HG03354 (cell line): ENCODE measurements around the gene SLC2A4.
"Not testable (repeated sequence)": the region's sequence is repeated elsewhere in the genome, so short reads cannot be mapped to it uniquely, and the experiment has no call there.

Experiments used
- ATAC-seq: cut with Tn5 transposase; IDR thresholded peaks from one replicate; pipeline ENCODE4 v1.9.1; 2021; ENCODE audit warnings: mild to moderate bottlenecking; ENCODE audit not compliant: unreplicated experiment, poor library complexity, severe bottlenecking

The SLC2A4 gene

DNA sequence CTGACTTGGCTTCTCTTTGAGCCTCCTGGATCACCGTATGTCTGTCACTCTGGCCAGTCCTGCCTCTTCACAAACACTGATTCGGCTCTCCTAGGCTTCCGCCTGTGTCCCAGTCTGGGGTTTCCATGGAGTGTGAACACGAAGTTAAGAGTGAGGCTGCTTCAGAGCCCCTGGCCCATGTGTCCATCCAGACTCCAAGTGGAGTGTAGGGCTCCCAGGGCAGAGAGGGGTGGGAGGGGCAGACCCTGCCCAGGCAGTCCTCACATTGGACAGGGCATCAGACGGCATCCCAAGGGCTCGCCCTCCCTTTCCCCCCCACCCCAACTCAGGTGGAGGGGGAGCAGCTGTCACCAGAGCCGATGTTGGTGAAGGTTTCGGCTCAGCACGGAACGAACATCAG lies 37.7 kb upstream of the SLC2A4 start:
- ATAC-seq, result not testable (repeated sequence)

DNA sequence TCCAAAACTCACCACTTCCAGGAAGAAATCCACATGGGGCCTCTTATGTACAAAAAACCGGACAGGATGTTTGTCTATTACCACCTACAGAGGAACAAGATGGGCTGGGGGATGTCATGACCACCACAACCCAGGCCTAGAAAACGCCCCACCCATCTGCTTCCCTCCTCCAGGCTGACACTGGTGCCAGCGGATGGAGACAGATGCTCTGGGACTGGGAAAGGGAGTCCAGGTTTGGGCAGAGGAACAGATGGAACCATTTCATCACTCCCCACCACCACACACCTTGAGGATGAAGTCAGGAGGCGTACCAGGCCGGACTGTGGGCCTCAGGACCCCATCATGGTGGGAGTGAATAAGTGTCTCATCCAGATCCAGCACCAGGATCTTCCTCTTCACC lies 34.7 kb upstream of the SLC2A4 start:
- ATAC-seq, result no peak

DNA sequence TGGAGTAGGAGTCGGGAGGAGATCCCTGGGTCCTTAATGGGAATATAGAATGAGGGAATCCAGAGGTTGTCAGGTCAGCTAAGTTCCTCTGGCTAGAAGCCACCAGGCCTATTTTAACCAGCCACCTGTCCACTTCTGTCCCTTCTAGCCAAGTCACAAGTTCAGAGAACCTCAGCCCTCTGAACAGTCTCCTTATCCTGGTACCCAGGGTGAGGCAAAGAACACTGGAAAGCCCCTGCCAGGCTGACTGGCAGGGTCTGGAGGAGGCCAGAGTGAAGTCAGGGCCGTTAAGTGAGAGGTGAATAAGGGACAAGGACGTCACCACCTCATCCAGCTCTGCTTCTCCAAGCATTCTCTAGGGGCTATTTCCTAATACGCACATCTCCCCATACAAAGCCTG lies 32.7 kb upstream of the SLC2A4 start:
- no peak for ATAC-seq

DNA sequence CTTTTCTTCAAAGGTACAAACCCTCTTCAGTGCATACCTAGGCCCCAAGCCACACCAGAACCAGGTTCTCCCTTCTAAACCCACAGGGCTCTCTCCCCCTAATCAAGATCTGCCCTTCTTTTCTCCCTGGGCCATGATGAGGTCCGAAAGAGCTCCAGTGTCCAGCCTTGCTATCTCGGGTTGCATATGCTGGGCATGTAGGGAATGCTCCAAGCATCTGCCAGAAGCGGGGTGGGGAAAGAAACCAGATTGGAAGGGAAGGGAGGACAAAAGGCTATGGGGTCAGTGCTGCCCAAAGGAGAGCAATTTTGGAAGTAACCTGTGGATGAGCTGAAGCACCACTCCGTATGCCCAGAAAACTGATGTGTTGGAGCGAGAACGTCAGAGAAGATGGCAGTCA lies 32.3 kb upstream of the SLC2A4 start:
- no peak for ATAC-seq

DNA sequence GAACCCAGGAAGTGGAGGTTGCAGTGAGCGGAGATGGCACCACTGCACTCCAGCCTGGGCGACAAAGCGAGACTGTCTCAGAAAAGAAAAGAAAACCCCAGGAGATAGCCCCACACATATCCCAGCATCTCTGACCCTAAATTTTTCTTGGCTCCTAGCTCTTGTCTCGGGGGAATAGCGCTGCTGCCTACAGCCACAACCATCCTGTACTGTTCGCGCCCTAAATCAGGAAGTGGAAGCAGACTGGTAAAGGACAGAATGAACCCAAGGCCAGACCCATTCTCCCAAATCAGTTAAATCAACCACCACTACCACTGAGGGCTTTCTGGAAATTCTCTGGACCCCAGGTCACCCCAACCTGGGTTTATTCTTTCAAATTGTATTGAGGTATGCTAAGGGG lies 31.7 kb upstream of the SLC2A4 start:
- ATAC-seq, result no peak

DNA sequence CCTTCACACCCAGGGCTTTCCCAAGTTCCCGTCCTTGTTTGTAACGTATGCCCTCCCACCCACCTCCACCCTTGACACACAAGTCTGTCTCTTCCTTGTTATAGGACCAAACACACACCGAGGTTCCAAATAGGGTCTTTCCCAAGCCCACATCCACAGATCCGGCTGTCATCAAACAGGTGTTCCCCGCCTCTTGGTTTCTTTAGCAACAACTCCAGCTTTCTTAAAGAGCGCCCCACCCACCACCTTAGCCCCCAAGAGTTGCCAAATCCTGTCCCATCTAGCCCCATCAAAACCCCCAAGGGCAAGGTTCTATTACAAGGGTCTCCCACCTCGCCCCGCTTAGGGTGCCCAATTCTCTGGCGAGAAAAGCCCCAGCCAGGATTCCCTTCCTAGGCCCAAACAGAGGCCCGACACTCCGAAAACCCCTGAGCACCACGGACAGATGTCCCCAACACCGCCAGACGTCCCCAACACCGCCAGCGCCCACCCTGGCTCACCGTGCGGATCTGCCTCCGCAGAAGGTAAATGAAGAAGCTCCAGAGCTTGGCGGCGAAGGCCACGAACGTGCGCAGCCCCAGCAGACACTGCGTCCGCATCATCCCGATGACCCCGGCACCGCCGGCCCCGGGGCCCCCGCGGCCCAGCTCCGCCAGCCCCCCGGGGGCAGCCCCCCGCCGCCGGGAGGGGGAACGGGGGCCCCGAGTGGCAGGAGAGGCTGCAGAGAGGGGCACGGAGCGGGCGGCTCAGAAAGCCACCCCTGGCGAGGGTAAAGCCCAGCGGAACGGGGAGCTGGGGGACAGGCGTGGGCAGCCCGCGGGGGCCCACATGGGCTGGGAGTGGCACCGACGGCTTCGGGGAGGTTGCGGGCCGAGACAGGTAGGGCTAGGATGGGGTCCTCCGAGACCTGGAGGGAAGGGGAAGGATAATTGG lies 30.6 kb upstream of the SLC2A4 start:
- no peak for ATAC-seq

DNA sequence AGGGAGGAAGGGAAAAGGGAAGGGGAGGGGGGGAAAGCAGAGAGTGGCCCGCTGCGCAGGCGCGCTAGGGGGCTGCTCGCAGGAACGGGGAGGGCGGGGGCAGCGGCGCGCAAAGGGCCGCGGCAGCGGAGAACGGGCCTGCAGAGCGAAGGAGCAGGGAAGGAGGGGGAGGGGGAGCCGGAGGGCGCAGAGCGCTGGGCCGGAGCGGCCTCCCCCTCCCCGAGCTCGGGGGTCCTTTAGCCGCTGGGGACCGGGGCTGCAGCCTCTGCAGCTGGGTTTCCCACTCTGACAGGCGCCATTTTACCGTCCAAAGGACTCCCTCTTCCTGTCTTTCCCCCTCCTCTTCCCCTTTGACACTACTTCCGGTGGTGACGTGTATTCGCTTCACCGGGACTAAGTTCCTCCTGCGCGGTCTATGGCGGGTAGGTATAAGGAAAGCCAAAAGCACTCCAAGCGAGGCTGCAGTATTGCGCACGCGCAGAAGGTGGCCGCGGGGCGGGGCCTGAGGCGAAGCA lies 29.8 kb upstream of the SLC2A4 start, which contains the start of gene CTDNEP1:
Gene CTDNEP1, minus strand, starts transcription at position 74 of the 515 bp plus-strand sequence. CDS start 438 bp downstream, outside the sequence.
- peak; percentile 88 for ATAC-seq

DNA sequence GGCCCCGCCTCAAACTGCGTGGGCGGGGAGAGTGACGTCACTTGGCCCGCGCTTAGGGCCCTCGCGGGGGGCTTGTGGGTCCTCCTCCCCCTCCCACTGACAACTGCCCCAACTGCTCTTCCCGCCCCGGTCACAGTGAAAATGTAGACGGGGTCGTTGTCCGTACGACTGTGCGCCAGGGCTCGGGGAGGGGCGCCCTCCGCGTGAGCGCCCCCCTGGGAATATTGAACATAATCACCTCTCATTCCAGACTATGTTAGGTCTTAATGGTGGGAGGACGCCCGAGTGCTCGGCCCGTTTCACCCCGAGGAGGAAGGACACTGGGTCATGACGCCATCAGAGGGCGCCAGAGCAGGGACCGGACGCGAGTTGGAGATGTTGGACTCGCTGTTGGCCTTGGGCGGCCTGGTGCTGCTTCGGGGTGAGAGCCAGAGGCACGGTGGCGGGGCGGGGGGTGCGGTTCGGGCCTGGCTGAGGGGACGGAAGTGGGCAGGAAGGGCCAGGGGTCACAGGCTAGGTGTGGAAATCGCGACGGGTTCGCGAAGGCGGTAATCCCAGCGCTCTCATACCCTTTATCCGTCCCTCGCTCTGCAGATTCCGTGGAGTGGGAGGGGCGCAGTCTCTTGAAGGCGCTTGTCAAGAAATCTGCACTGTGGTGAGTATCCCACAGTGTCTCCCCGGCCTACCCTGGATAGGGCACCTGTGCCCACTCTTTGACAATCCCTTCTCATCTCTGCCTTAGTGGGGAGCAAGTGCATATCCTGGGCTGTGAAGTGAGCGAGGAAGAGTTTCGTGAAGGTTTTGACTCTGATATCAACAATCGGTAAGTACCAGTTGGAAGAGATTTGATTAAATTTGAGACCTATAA lies 29.1 kb upstream of the SLC2A4 start, which contains the start of gene ELP5:
Gene ELP5, plus strand, starts transcription at position 40 of the 868 bp plus-strand sequence. Its CDS starts 336 bp downstream, at position 376.
- ATAC-seq, result peak; percentile 63

DNA sequence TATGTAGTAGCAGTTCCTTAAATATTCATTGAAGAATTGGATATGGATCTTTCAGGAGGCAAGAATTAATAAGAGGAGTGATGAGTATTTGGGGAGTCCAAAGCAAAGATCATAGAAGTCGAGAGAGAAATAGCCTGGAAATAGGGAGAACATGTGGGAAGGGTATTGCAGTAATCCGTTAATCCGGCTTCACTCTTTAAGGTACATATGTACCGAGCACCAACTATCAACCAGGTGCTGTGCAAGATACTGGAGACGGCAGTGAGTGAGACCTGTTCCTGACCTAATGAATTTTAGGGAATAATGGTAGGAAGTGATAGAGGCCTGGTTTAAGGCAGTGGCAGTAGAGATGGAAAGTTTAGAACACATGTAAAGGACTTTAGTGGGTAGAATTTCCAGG lies 28.4 kb upstream of the SLC2A4 start:
- no peak for ATAC-seq

DNA sequence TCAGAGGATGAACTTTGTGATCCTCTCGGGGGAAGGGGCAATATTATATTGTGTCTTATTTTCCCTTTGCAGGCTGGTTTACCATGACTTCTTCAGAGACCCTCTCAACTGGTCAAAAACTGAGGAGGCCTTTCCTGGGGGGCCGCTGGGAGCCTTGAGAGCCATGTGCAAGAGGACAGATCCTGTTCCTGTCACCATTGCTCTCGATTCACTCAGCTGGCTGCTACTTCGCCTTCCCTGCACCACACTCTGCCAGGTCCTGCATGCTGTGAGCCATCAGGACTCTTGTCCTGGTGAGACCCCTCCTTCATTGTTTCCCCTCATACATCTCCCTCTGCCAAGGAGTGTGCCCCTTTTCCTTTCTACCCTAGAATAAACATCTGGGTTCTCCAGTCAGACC lies 27.0 kb upstream of the SLC2A4 start:
- no peak for ATAC-seq

DNA sequence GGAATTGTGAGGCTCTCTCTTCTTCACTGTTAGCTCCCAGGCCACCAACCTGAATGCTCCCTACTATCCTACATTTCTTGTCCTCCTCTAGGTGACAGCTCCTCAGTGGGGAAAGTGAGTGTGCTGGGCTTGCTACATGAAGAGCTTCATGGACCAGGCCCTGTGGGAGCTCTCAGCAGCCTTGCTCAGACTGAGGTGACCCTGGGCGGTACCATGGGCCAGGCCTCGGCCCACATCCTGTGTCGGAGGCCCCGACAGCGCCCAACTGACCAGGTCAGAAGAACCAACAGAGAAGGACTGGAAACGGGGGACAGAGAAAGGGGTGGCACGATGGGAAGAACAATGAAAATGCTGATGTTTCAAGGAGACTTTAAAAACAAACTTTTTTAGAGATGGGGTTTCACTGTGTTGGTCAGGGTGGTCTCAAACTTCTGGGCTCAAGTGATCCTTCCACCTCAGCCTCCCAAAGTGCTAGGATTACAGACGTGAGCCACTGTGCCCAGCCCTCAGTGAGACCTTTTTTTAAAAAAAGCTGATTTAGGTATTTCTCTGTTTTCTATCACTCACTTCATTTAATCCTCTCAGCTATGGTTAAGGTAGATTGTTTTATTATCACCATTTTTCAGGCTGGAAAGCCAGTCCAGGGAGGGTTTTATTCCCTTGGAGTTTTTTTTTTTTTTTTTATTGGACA lies 24.6 kb upstream of the SLC2A4 start:
- ATAC-seq, result no peak

DNA sequence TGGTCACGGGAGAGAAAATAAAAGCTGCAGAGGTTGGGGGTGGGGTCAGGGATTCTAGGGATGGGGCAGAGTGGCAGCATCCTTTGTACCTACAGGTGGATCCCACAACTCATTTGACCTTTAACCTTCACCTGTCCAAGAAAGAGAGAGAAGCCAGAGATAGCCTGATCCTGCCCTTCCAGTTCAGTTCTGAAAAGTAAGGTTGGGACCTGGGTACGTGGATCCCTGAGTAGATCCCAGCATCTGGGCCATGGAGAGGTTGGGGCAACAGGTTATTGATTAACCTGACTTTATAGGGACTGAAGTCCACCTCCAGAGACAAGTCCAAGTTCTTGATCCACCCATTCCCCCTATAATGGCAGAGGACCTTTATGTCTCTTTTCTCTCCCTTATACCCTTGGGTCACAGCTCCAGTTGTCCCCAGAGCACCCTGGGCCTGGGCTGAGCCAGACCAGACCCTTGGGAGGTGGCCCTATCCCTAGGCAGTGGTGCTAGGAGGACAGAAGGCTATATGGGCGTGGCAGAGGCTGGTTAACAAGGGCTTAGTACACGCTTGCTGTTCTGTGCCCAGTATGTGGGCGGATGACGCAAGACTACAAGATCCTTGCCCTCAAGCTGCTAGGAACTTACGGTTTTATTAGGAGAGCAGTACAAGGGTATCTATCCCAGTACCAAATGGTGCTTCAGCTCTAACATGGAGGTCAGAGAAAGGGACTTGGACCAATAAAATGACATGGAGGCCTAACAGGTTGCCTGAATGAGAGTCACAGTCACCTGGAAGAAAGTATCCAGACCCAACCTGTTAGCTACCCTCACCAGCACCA lies 22.6 kb upstream of the SLC2A4 start:
- no peak for ATAC-seq

DNA sequence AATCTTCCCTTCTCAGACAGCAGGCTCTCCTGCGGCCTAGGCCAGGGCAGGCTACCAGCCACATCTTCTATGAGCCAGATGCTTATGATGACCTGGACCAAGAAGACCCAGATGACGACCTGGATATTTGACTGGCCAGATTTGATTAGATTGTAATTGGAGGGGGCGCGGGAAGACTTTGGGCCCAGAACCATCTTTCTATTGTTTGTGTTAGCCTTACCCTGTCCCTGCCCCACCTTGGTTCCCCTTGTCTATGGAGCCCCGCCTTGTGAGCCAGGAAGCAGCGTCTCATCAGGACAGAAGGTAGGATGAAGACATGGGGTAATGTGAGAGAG lies 22.0 kb upstream of the SLC2A4 start:
- ATAC-seq, result no peak

DNA sequence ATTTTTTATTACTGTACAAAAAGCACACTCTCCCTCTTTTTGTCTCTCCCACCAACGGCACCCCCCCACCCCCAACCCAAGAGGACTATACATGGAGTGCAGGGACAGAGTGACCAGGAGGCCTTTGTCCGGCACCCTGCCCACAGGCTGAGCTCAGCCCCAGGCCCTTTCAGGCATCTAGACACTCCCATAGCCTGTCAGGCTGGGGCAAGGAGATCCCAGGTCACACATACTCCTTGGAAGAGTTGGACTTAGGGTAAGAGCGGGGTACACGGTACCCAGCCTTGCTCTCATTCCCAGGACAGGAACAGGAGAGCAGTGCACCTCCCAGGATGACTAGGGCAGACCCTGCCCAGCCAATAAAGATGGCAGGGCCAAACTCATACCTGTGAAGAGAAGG lies 21.4 kb upstream of the SLC2A4 start:
- ATAC-seq, result no peak

DNA sequence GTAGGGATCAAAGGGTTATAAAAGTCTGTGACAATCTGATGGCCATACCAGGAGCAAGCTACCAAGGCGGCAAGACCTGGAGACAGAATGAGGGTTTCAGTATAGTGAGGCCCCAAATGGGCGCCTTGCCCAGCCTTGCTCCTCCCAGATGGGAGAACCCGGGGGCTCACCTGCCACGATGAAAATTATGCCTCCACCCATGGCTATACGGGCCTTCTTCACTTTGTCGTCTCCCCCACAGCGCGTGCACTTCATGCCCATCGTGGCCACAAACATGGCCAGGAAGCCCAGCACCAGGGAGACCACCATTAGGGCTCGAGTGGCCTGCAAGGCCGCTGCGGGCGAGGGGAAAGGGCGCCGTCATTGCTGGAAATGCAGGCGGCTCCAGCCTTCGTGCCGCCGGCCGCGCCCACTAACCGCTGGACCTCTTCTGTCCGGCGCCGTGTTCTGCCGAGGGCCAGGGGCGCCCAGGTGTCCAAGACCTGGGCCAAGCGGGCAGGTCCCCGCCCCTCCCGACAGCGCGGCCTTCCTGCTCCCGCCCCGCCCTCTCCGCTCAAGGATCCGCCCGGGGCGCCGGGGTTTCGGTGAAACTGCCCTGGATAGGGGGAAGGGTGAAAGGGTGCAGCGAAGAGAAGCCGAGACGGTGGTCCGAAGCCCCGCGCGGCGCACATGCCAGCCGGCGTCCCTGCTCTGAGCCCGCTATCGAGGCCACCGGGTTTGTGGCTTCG lies 20.7 kb upstream of the SLC2A4 start:
- ATAC-seq, result no peak

DNA sequence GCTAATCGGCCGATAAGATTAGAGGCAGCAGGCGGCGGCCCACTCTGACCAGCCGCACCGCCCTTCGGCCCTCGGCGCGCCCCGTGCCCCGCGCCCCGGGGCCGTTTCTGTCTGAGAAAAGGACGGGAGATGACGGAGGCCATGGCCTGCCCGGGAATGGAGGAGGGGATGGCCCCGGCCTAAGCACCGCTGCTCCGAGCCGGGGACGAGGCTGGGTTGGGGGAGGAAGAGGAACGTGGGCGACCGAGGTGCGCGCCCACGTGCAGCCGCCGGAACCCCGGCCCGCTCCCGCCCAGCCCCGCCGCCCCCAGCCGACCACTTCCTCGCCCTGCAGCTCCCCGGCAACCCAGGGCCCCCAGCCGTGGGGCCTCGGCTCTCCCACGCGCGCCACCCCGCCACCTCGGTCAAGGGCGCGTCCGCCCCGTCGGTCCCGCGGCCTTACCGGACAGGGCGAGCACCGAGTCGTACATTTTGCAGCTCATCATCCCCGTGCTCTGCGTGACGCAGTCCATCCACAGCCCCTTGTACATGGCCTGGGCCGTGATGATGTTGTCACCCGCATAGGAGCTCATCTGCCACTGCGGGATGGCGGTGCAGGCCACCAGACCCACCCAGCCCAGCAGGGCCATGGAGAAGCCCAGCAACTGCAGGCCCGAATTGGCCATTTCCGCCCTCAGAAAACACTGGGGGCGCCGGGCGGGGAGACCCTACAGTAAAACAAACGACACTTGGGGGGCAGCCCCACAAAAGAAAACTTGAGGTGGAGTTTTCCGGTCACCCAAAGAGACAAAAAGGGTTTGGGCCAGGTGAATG lies 19.9 kb upstream of the SLC2A4 start:
- no peak for ATAC-seq

DNA sequence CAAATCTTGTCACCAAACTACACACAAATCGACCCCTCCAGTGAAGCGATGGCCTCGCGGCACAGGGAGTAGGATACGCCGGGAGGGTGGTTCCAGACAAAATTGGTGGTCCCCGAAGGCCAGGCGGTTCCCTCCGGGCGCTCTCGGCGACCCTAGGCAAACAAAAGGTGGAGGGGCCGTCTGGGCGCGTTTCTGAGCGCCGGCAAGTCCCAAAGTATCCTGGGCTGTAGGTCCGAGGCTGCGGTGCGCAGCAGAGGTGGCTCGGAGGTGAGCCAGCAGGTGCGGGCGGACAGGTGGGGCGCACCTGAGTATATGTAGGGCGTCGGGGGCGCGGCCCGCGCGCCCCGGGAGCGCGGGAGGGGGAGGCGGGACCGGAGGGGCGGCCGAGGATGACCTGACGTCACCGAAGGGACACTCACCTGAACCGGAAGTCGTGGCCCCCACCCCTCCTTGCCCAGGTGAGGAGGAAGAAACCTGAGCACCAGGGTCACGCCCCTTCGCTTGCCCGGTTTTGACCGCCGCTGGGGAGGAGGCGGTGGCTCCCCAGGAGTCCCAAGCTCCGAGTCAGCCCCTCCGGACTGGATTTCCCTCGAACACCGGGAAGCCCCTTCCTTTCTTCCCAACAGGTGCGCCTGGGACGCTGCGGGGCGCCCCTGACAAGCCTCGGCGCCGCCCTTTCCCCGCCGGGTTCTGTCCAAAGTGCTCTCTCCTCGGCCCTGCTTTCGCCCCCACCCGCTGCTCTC lies 19.2 kb upstream of the SLC2A4 start, which contains the start of gene CLDN7:
Gene CLDN7, minus strand, starts transcription at position 287 of the 743 bp plus-strand sequence. CDS start 435 bp downstream, outside the sequence.
- no peak for ATAC-seq
